GM12891 (cell line): ENCODE results near the gene PLCG2.

Experiments
- PAX5 ChIP-seq: IDR thresholded peaks from 2 replicates; pipeline ENCODE4 v1.6.1; 2011; ENCODE audit warnings: low read length, moderate library complexity, mild to moderate bottlenecking; ENCODE audit not compliant: insufficient read depth, severe bottlenecking
- POLR2A ChIP-seq: IDR thresholded peaks from 2 replicates; pipeline ENCODE4 v1.6.1; 2011; ENCODE audit warnings: low read depth, low read length, control low read depth
- POLR2AphosphoS5 ChIP-seq: IDR thresholded peaks from 2 replicates; pipeline ENCODE4 v1.6.1; 2011; ENCODE audit warnings: low read depth, low read length, control low read depth
- SPI1 ChIP-seq: IDR thresholded peaks from 2 replicates; pipeline ENCODE4 v1.6.1; 2011; ENCODE audit warnings: low read depth, low read length, control low read depth
- TAF1 ChIP-seq: IDR thresholded peaks from 2 replicates; pipeline ENCODE4 v1.6.1; 2011; ENCODE audit warnings: low read depth, low read length, control low read depth

GRCh38 chr16:81888520-81889394 is 109.7 kb downstream of the PLCG2 start:
- TF ChIP-seq POLR2A (no peak), POLR2AphosphoS5 (no peak), SPI1 (no peak), TAF1 (no peak), PAX5 (no peak)
